Muscle of back (tissue), 11 donors: ENCODE results near the gene MAGEA11. TPM values are rescaled to one million over a fixed set of nuclear protein-coding genes. Genes with fewer than 3 reads are reported as not detected.
"Not testable (repeated sequence)": the region's sequence is repeated elsewhere in the genome, so short reads cannot be mapped to it uniquely, and the experiment has no call there.

ENCODE experiments used
- DNase-seq, 3 donors: peaks; one replicate each; pipeline versions ENCODE4 v3.0.0 to v3.0.0-alpha.2; 2013
- polyA plus RNA-seq, 10 donors: library from polyadenylated mRNA; unstranded; fragments of 120-200 nt; gene quantifications; one replicate each; pipeline ENCODE4 v1.2.1, GENCODE V29; 2013; ENCODE audit not compliant: insufficient read length in 10 of 10

Gene MAGEA11
- polyA plus RNA-seq, 10 donors: not detected

GRCh38 chrX:149717803-149718202, 5.9 kb downstream of the MAGEA11 start:
- DNase-seq: no peak

- no peak for DNase-seq
These were observed 6.9 kb downstream of the MAGEA11 start for GRCh38 chrX:149718757-149719156.

GRCh38 chrX:149720021-149720689, 8.3 kb downstream of the MAGEA11 start:
- no peak for DNase-seq

GRCh38 chrX:149721241-149721640, 9.4 kb downstream of the MAGEA11 start:
- not testable (repeated sequence) for DNase-seq

- no peak for DNase-seq
These were observed 9.9 kb downstream of the MAGEA11 start for GRCh38 chrX:149721778-149722177.

- DNase-seq: not testable (repeated sequence)
These were observed 11.8 kb downstream of the MAGEA11 start for GRCh38 chrX:149723583-149724118.

- not testable (repeated sequence) for DNase-seq
These were observed 15.4 kb downstream of the MAGEA11 start for GRCh38 chrX:149727308-149727707.

GRCh38 chrX:149742269-149742668, 30.4 kb downstream of the MAGEA11 start:
- DNase-seq: not testable (repeated sequence)

GRCh38 chrX:149746390-149747007, 34.6 kb downstream of the MAGEA11 start:
- DNase-seq: not testable (repeated sequence)

GRCh38 chrX:149757206-149758067, 45.6 kb downstream of the MAGEA11 start:
- DNase-seq: no peak

GRCh38 chrX:149758068-149758714, 46.3 kb downstream of the MAGEA11 start:
- no peak for DNase-seq

GRCh38 chrX:149758715-149759078, 46.8 kb downstream of the MAGEA11 start:
- DNase-seq: not testable (repeated sequence)

- DNase-seq: no peak
These were observed 48.0 kb downstream of the MAGEA11 start for GRCh38 chrX:149759824-149760223.

GRCh38 chrX:149760965-149761364, 49.1 kb downstream of the MAGEA11 start:
- DNase-seq: no peak

GRCh38 chrX:149761858-149762674, 50.2 kb downstream of the MAGEA11 start:
- DNase-seq: not testable (repeated sequence)

GRCh38 chrX:149762696-149763614, 51.1 kb downstream of the MAGEA11 start:
- DNase-seq: no peak
